Spinal cord (tissue), 10 donors: ENCODE measurements around the gene SRRM2. TPM values are rescaled to one million over a fixed set of nuclear protein-coding genes. Genes with fewer than 3 reads are reported as not detected.

ENCODE experiments used
- DNase-seq, 6 donors: peaks; one replicate each; pipeline versions ENCODE4 v3.0.0 to v3.0.0-alpha.2; 2013 to 2015; ENCODE audit warnings: low spot score in 6 of 6, low read depth in 4 of 6
- H3K27ac ChIP-seq: one replicate; pipeline ENCODE4 v1.5.1; 2013; ENCODE audit warnings: low read depth, low read length, control low read depth
- H3K27me3 ChIP-seq: one replicate; pipeline ENCODE4 v1.6.1; 2013; ENCODE audit warnings: low read length; ENCODE audit not compliant: control insufficient read depth, insufficient read depth
- H3K36me3 ChIP-seq: one replicate; pipeline ENCODE4 v1.6.1; 2013; ENCODE audit warnings: low read length; ENCODE audit not compliant: control insufficient read depth, insufficient read depth
- H3K4me1 ChIP-seq: one replicate; pipeline ENCODE4 v1.6.1; 2013; ENCODE audit warnings: low read length; ENCODE audit not compliant: control insufficient read depth, insufficient read depth
- H3K4me3 ChIP-seq: one replicate; pipeline ENCODE4 v1.5.1; 2013; ENCODE audit warnings: low read depth, low read length, control low read depth
- H3K9me3 ChIP-seq: one replicate; pipeline ENCODE4 v1.6.1; 2013; ENCODE audit warnings: low read length; ENCODE audit not compliant: control insufficient read depth, insufficient read depth
- WGBS: methylation state at CpG from one replicate; pipeline ENCODE4 v1.1.5; 2013; ENCODE audit warnings: missing lambda C conversion rate; ENCODE audit not compliant: insufficient coverage; 5-methylcytosine and 5-hydroxymethylcytosine counted together
- polyA plus RNA-seq, 2 donors: library from polyadenylated mRNA; unstranded; fragments of 120-200 nt; gene quantifications; one replicate each; pipeline ENCODE4 v1.2.1, GENCODE V29; 2013; ENCODE audit not compliant: insufficient read length in 2 of 2
- total RNA-seq, 2 donors: library from RNA; depleted of rRNA in 1 of 2; stranded (reverse); fragments of 120-200 nt in 1 of 2; fragments of >200 nt in 1 of 2; gene quantifications; one replicate each; pipeline versions ENCODE4 v1.2.3 to v1.2.4, GENCODE V29; 2013 to 2014
- donor health status: healthy.

Gene SRRM2
- total and polyA plus RNA-seq, 4 donors = 105 to 610 (median 326) TPM

GRCh38 chr16:2745961-2746360 lies 6.5 kb upstream of the SRRM2 start:
- H3K9me3 ChIP-seq = no peaks in the 10 kb centered on the region
- DNase-seq = no peak
- no peak overlapping the region for H3K27ac ChIP-seq
- H3K4me1 ChIP-seq = peaks cover 3% of the 10 kb centered on the region
- 86% methylated on average over 8 of the region's 9 CpGs for WGBS
- H3K27me3 ChIP-seq = no peaks in the 10 kb centered on the region
- peaks cover 17% of the 10 kb centered on the region for H3K36me3 ChIP-seq
- H3K4me3 ChIP-seq = no peak overlapping the region

- no peaks in the 10 kb centered on the region for H3K9me3 ChIP-seq
- DNase-seq = no peak
- peaks cover 19% of the 10 kb centered on the region for H3K4me1 ChIP-seq
- H3K36me3 ChIP-seq = peaks cover 15% of the 10 kb centered on the region
- no peaks in the 10 kb centered on the region for H3K27me3 ChIP-seq
- H3K4me3 ChIP-seq = no peak overlapping the region
- no peak overlapping the region for H3K27ac ChIP-seq
- WGBS = 96% methylated on average over 6 of the region's 7 CpGs
Measured at GRCh38 chr16:2748757-2749455, 3.5 kb upstream of the SRRM2 start.

- H3K27me3 ChIP-seq = no peaks in the 10 kb centered on the region
- WGBS = 95% methylated on average over 5 of the region's 5 CpGs
- H3K4me1 ChIP-seq = peaks cover 24% of the 10 kb centered on the region
- no peak overlapping the region for H3K27ac ChIP-seq
- no peak for DNase-seq
- H3K4me3 ChIP-seq = no peak overlapping the region
- H3K36me3 ChIP-seq = peaks cover 19% of the 10 kb centered on the region
- H3K9me3 ChIP-seq = no peaks in the 10 kb centered on the region
Measured at GRCh38 chr16:2749476-2749875, 3.0 kb upstream of the SRRM2 start.

- no peak for DNase-seq
- Histone ChIP-seq H3K27me3 (no peaks in the 10 kb centered on the region), H3K36me3 (peaks cover 19% of the 10 kb centered on the region), H3K4me3 (no peak overlapping the region), H3K9me3 (no peaks in the 10 kb centered on the region), H3K4me1 (peaks cover 25% of the 10 kb centered on the region), H3K27ac (no peak overlapping the region)
- 83% methylated on average over 5 of the region's 6 CpGs for WGBS
Measured at GRCh38 chr16:2749936-2750335, 2.5 kb upstream of the SRRM2 start.

DNA sequence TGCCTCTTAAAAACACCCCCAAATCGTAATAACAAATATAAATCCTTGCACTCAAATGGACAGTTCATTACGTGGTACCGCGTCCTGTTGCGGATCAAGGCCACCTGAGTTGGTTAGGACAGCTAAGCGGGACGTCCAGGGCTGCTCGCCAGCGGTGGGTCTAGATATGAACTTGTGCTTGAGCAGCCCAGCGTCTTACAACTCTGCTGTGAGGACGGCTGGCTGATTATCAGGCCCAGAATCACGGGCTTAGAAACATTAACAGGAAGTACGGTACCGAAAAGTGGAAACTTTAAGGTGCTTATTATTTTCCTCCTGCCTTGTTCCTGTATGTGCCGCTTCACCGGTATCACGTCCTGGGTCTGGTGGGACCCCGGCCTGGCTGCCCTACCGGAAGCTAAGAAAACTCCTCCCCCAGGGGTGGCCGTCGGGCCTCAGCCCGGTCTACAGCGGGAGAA lies 832 bp upstream of the SRRM2 start:
- Histone ChIP-seq H3K9me3 (no peaks in the 10 kb centered on the region), H3K4me1 (peaks cover 31% of the 10 kb centered on the region), H3K27ac (peak overlapping the region; percentile 98), H3K27me3 (no peaks in the 10 kb centered on the region), H3K4me3 (peak overlapping the region; percentile 95), H3K36me3 (peaks cover 22% of the 10 kb centered on the region)
- 28% methylated on average over 22 of the region's 23 CpGs for WGBS
- DNase-seq = peak in 1 of 6 donors; percentile 36

- 0% methylated on average over 24 of the region's 82 CpGs for WGBS
- H3K4me3 ChIP-seq = peak overlapping the region; percentile 95
- no peaks in the 10 kb centered on the region for H3K27me3 ChIP-seq
- peaks cover 34% of the 10 kb centered on the region for H3K4me1 ChIP-seq
- H3K9me3 ChIP-seq = no peaks in the 10 kb centered on the region
- peak overlapping the region; percentile 98 for H3K27ac ChIP-seq
- DNase-seq = peak; percentile 57 to 94 (median 75)
- peaks cover 37% of the 10 kb centered on the region for H3K36me3 ChIP-seq
Measured at GRCh38 chr16:2752850-2753732, 653 bp downstream of the SRRM2 start.

DNA sequence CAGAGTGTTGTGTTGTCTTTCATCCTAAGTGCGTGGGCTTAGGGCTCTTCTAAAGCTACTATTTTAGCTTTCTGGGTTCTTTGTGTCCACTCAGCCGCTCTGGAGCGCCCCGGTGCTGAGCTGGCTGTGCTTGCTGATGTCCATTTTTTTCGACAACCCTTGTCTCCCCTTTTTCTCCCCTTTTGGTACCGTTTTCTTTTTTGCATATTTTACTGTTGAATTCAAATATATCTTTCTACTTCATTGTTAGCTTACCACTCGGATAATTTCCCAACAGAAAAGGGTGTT lies 1.2 kb downstream of the SRRM2 start:
- Histone ChIP-seq H3K27me3 (no peaks in the 10 kb centered on the region), H3K4me3 (peak overlapping the region; percentile 95), H3K27ac (peak overlapping the region; percentile 98), H3K9me3 (no peaks in the 10 kb centered on the region), H3K36me3 (peaks cover 42% of the 10 kb centered on the region), H3K4me1 (peaks cover 34% of the 10 kb centered on the region)
- WGBS = no CpG with 5 or more reads among the region's 7 CpGs
- no peak for DNase-seq

- Histone ChIP-seq H3K9me3 (no peaks in the 10 kb centered on the region), H3K36me3 (peaks cover 48% of the 10 kb centered on the region), H3K4me3 (no peak overlapping the region), H3K27me3 (no peaks in the 10 kb centered on the region), H3K27ac (no peak overlapping the region), H3K4me1 (peaks cover 34% of the 10 kb centered on the region)
- no peak for DNase-seq
- 63% methylated on average over 3 of the region's 3 CpGs for WGBS
Measured at GRCh38 chr16:2755158-2755557, 2.7 kb downstream of the SRRM2 start.

DNA sequence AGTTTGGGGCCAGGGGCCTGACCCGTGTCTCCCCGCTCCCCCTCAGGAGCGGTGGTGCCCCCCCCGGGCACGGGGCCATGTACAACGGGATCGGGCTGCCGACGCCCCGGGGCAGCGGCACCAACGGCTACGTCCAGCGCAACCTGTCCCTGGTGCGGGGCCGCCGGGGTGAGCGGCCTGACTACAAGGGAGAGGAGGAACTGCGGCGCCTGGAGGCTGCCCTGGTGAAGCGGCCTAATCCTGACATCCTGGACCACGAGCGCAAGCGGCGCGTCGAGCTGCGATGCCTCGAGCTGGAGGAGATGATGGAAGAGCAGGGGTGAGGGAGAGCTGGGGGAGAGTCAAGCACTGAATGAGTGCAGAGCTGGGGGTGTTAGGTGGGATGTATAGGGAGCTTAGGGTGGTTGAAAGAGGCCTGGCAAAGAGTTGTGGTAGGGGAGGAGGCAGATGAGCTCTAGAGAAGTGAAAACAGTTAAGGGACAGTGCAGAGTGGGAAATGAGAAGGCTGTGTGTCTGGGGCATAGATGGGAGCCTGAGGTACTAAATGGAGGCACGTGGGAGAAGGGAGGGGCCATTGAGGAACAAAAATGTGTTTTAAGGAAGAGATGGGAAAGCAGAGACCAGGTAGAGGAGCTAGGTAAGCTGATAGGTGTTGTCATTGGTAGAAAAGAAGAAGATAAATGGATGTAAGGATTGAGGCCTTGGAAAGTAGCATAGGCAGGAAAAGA lies 4.0 kb downstream of the SRRM2 start:
- Histone ChIP-seq H3K4me3 (no peak overlapping the region), H3K9me3 (no peaks in the 10 kb centered on the region), H3K27me3 (no peaks in the 10 kb centered on the region), H3K36me3 (peaks cover 56% of the 10 kb centered on the region), H3K27ac (no peak overlapping the region), H3K4me1 (peaks cover 27% of the 10 kb centered on the region)
- DNase-seq = no peak
- 92% methylated on average over 28 of the region's 30 CpGs for WGBS
